Measurements from ENCODE around the gene SBK1. TPM values are rescaled to one million over a fixed set of nuclear protein-coding genes. Genes with fewer than 3 reads are reported as not detected.

Gene SBK1
- total and polyA plus RNA-seq, 2 experiments from 2014 or later, result 12.0 to 15.3 TPM

DNA sequence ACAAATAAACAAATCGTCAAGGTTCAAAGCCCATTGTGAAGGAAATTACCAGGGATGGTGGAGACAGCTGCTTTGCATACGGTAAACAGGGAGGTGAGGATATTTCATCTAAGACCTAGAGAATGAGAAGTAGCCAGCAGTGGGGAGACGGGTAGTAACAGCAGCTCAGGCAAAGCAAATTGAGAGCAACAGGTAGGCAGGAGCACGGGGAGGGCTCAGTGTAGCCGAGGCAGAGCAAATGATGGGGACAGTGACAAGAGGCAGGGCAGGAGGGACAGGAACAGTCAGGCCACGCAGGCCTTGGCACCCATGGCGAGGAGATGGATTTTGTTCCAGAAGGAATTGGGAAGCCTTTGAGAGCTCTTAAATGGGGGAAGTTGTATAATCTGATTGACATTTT lies 29.0 kb upstream of the SBK1 start:
- TF ChIP-seq, protein P1, sequence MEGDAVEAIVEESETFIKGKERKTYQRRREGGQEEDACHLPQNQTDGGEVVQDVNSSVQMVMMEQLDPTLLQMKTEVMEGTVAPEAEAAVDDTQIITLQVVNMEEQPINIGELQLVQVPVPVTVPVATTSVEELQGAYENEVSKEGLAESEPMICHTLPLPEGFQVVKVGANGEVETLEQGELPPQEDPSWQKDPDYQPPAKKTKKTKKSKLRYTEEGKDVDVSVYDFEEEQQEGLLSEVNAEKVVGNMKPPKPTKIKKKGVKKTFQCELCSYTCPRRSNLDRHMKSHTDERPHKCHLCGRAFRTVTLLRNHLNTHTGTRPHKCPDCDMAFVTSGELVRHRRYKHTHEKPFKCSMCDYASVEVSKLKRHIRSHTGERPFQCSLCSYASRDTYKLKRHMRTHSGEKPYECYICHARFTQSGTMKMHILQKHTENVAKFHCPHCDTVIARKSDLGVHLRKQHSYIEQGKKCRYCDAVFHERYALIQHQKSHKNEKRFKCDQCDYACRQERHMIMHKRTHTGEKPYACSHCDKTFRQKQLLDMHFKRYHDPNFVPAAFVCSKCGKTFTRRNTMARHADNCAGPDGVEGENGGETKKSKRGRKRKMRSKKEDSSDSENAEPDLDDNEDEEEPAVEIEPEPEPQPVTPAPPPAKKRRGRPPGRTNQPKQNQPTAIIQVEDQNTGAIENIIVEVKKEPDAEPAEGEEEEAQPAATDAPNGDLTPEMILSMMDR (IDR thresholded peaks at IDR 0.05; ENCODE audit: low read depth, low read length), result no peak
- no peak for DNase-seq (ENCODE audit: low read depth in 1 of 2, low spot score in 1 of 2)
- Histone ChIP-seq H3K4me1 (ENCODE audit: low read depth) (peaks cover 19% of the 10 kb centered on the region), H3K36me3 (no peaks in the 10 kb centered on the region), H3K27me3 (no peaks in the 10 kb centered on the region), H3K4me3 (no peak overlapping the region), H3K27ac (no peak overlapping the region), H3K9me3 (ENCODE audit: low read depth) (no peaks in the 10 kb centered on the region)

DNA sequence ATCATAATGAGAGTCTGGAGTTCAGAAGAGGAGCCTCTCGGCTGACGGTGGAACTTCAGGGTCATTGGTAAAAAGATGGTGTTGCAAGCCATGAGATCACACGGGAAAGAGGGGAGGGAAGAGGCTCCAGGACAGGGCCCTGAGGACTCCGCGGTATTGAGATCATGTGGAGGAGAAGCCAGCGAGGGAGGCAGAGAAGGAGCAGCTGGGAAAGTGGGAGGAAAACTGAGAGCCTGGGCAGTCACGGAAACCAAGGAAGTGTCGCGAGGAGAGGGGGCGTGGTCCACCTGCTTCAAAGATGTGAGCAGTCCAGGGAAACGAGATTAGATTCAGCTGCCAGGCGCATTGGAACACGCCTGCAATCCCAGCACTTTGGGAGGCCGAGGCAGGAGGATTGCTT lies 27.7 kb upstream of the SBK1 start:
- H3K27me3 ChIP-seq, result no peaks in the 10 kb centered on the region
- TF ChIP-seq, protein P1 (IDR thresholded peaks at IDR 0.05; ENCODE audit: low read depth, low read length), result no peak
- no peak overlapping the region for H3K4me3 ChIP-seq

DNA sequence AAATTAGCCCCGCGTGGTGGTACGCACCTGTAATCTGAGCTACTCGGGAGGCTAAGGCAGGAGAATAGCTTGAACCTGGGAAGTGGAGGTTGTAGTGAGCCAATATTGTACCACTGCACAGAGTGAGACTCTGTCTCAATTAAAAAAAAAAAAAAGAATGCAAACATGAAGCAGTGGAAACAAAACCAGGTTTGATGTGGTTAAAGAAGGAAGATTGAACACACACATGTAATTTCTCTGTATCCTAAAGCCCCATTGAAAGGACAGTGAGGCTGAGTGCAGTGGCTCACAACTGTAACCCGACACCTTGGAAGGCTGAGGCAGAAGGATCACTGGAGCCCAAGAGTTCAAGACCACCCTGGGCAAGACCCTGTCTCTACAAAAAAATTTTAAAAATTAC lies 26.5 kb upstream of the SBK1 start:
- Histone ChIP-seq H3K27ac (no peak overlapping the region), H3K9me3 (ENCODE audit: low read depth) (no peaks in the 10 kb centered on the region), H3K4me1 (ENCODE audit: low read depth) (peaks cover 8% of the 10 kb centered on the region), H3K4me3 (no peak overlapping the region), H3K36me3 (no peaks in the 10 kb centered on the region), H3K27me3 (no peaks in the 10 kb centered on the region)
- DNase-seq (ENCODE audit: low read depth in 1 of 2, low spot score in 1 of 2), result no peak
- TF ChIP-seq, protein P1 (IDR thresholded peaks at IDR 0.05; ENCODE audit: low read depth, low read length), result no peak

More for the DNA sequence above, 27.7 kb upstream of the SBK1 start:
- peak in 1 of 2 donors; percentile 81 for DNase-seq (ENCODE audit: low read depth in 1 of 2, low spot score in 1 of 2)
- H3K4me1 ChIP-seq (ENCODE audit: low read depth), result peaks cover 12% of the 10 kb centered on the region
- H3K9me3 ChIP-seq (ENCODE audit: low read depth), result no peaks in the 10 kb centered on the region
- no peak overlapping the region for H3K27ac ChIP-seq
- H3K36me3 ChIP-seq, result no peaks in the 10 kb centered on the region

DNA sequence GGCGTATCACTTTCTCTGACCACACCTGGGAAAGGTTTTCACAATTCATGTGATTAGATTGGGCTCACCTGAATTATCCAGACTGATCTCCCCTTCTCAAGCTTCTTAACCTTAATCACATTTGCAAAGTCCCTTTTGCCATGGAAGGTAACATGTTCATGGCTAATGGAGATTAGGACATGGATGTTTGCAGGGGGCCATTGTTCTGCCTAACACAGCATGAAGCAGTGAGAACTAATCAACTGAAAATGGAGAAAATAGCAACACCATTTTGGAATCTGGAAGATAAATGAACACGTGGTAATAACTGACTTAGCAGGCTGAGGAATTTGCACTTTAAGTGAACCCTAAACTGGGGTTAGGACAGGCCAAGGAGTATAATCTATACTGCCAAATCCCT lies 25.0 kb upstream of the SBK1 start:
- H3K4me3 ChIP-seq, result no peak overlapping the region
- no peaks in the 10 kb centered on the region for H3K36me3 ChIP-seq
- DNase-seq (ENCODE audit: low read depth in 1 of 2, low spot score in 1 of 2), result no peak
- TF ChIP-seq, protein P1 (IDR thresholded peaks at IDR 0.05; ENCODE audit: low read depth, low read length), result no peak
- no peak overlapping the region for H3K27ac ChIP-seq
- H3K9me3 ChIP-seq (ENCODE audit: low read depth), result no peaks in the 10 kb centered on the region
- no peaks in the 10 kb centered on the region for H3K4me1 ChIP-seq (ENCODE audit: low read depth)
- H3K27me3 ChIP-seq, result no peaks in the 10 kb centered on the region

DNA sequence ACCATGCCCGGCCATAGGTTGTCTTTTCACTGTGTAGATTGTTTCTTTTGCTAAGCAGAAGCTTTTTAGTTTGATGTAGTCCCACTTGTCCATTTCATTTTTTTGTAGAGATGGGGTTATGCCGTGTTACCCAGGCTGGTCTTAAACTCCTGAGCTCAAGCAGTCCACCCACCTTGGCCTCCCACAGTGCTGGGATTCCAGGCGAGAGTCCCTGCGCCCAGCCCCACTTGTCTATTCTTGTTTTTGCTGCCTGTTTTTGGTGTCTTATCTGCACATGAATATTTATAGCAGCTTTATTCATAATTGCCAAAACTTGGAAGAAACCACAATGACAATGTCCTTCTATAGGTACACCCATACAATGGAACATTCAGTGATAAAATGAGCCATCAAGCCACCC lies 18.8 kb upstream of the SBK1 start:
- H3K9me3 ChIP-seq (ENCODE audit: low read depth), result no peaks in the 10 kb centered on the region
- H3K27me3 ChIP-seq, result no peaks in the 10 kb centered on the region
- no peaks in the 10 kb centered on the region for H3K4me1 ChIP-seq (ENCODE audit: low read depth)
- no peak overlapping the region for H3K4me3 ChIP-seq
- H3K36me3 ChIP-seq, result no peaks in the 10 kb centered on the region
- H3K27ac ChIP-seq, result no peak overlapping the region
- DNase-seq (ENCODE audit: low read depth in 1 of 2, low spot score in 1 of 2), result no peak
- TF ChIP-seq, protein P1 (IDR thresholded peaks at IDR 0.05; ENCODE audit: low read depth, low read length), result no peak

DNA sequence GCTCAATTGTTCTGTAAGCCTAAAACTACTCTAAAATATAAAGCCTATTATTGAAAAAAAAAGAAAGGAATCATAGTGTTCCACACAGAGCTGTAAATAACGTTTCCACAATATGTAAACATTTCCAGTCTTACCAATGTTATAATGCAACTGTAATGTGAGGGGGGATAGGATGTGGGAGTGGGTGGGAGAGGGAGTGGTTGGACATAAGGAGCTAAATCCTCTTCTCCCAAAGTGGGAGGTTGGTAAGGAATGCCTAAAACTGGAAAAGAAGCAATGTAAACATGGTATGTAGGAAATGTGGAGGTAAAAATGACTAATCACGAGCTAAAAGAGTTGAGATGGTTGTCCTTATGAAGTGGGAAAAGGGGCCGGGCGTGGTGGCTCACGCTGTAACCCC lies 17.6 kb upstream of the SBK1 start:
- TF ChIP-seq, protein P1 (IDR thresholded peaks at IDR 0.05; ENCODE audit: low read depth, low read length), result no peak
- Histone ChIP-seq H3K27ac (no peak overlapping the region), H3K4me3 (no peak overlapping the region), H3K36me3 (no peaks in the 10 kb centered on the region), H3K27me3 (no peaks in the 10 kb centered on the region), H3K9me3 (ENCODE audit: low read depth) (no peaks in the 10 kb centered on the region), H3K4me1 (ENCODE audit: low read depth) (no peaks in the 10 kb centered on the region)
- no peak for DNase-seq (ENCODE audit: low read depth in 1 of 2, low spot score in 1 of 2)
